Activated CD4-positive, alpha-beta T cell treated with anti-CD3 and anti-CD28 coated beads, Interleukin-2, amount 10 ng/mL, durations not matched to agents 24 days and 14 days (primary cell): Measurements from ENCODE around the gene NFE2L2. TPM values are rescaled to one million over a fixed set of nuclear protein-coding genes. Genes with fewer than 3 reads are reported as not detected.
"Not testable (repeated sequence)": the region's sequence is repeated elsewhere in the genome, so short reads cannot be mapped to it uniquely, and the experiment has no call there.

Experiments used
- DNase-seq: peaks from one replicate; pipeline ENCODE4 v3.0.0; 2022
- H3K27ac Mint-ChIP-seq: one replicate; pipeline ENCODE4 v1.8.0; 2022; ENCODE audit warnings: mild to moderate bottlenecking, mixed read lengths
- H3K27me3 Mint-ChIP-seq: one replicate; pipeline ENCODE4 v1.8.0; 2022; ENCODE audit warnings: mixed read lengths
- H3K36me3 Mint-ChIP-seq: one replicate; pipeline ENCODE4 v1.8.0; 2022; ENCODE audit warnings: low read depth, mild to moderate bottlenecking, mixed read lengths
- H3K4me1 Mint-ChIP-seq: one replicate; pipeline ENCODE4 v1.8.0; 2021; ENCODE audit warnings: mixed read lengths
- H3K4me3 Mint-ChIP-seq: one replicate; pipeline ENCODE4 v1.8.0; 2022; ENCODE audit warnings: mild to moderate bottlenecking, moderate library complexity, mixed read lengths
- H3K9me3 Mint-ChIP-seq: one replicate; pipeline ENCODE4 v1.8.0; 2021; ENCODE audit warnings: mixed read lengths
- intact Hi-C: fragments of 100-400 bp; cut with micrococcal nuclease; formaldehyde crosslinking; loops from one replicate; pipeline ENCODE4 v1.15.1; 2023
- total RNA-seq: library from RNA; stranded (reverse); gene quantifications from 2 replicates; pipeline ENCODE4 v1.2.3, GENCODE V29; 2022

NFE2L2 gene
- total RNA-seq, 1 donor from 2014 or later: 63.7 TPM

DNA sequence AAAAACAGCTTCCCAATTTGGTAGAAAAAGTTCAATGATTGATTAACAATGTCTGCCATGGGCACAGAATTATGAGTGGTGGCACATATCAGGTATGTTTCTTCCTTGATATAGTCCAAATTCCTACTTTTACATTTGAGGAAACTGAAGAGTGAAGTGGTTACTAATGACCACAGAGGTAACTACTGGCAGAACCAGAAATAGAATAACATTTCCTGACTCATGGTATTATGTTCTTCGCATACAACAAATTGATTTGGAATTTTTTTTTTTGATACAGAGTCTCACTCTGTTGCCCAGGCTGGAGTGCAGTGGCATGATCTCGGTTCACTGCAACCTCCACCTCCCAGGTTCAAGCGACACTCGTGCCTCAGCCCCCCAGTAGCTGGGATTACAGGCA, 6.0 kb upstream of the NFE2L2 start:
- intact Hi-C loops: no loop called here
- no peak for DNase-seq
- H3K36me3 Mint-ChIP-seq: peaks cover 4% of the 10 kb centered on the region
- H3K9me3 Mint-ChIP-seq: peaks cover 7% of the 10 kb centered on the region
- H3K27ac Mint-ChIP-seq: peak overlapping the region; percentile 17
- H3K4me3 Mint-ChIP-seq: no peak overlapping the region
- no peaks in the 10 kb centered on the region for H3K27me3 Mint-ChIP-seq
- H3K4me1 Mint-ChIP-seq: peaks cover 53% of the 10 kb centered on the region

DNA sequence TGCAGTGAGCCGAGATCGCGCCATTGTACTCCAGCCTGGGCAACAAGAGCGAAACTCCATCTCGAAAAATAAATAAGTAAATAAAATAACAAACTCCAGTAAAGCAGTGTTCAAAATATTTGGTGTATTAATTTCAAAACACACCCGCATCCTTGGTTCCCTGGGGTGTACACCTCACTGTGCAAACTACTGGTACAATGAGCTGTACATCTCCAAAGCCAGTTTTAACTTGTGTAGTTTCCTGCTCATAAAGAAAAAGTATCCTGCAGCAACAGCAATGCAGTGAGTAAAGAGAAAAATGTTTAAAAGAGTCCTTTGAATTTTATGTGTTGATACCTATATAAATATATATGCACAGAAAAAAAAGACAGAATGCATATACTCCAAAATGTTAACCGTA, 4.4 kb upstream of the NFE2L2 start:
- no peak overlapping the region for H3K4me3 Mint-ChIP-seq
- H3K27me3 Mint-ChIP-seq: no peaks in the 10 kb centered on the region
- peaks cover 7% of the 10 kb centered on the region for H3K9me3 Mint-ChIP-seq
- intact Hi-C loops: loop anchor here (5.0 to 10.0 kb wide), 3 partner anchors 148 to 456 kb away; no protein-coding TSS in a partner anchor
- H3K36me3 Mint-ChIP-seq: peaks cover 4% of the 10 kb centered on the region
- no peak overlapping the region for H3K27ac Mint-ChIP-seq
- H3K4me1 Mint-ChIP-seq: peaks cover 55% of the 10 kb centered on the region
- DNase-seq: no peak

DNA sequence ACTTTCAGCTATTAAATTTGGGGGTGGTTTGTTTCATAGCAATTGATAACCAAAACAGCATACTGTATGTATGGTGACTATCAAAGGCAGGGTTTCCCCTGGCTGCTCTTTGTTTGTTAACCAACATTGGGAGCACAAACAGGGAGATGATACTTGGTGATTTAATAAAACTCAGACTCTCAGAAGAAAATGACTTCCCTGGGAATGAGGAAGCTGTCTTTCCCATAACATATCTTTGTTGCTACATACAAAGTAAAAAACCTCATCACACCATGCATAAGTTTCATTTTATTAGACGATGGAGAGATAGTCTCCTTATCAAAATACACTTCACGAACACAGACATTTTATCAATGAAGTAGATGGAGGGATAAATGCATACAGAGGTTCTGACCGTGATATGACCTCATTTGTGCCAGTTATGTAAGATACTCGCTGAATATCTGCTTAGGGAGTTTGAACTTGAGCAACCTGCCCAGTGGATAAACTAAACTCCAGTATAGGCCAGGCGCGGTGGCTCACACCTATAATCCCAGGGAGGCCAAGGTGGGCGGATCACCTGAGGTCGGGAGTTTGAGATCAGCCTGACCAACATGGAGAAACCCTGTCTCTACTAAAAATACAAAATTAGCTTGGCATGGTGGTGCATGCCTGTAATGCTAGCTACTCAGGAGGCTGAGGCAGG, 3.8 kb upstream of the NFE2L2 start:
- H3K9me3 Mint-ChIP-seq: peaks cover 7% of the 10 kb centered on the region
- no peaks in the 10 kb centered on the region for H3K27me3 Mint-ChIP-seq
- DNase-seq: no peak
- no peak overlapping the region for H3K27ac Mint-ChIP-seq
- intact Hi-C loops: loop anchor here (5.0 to 10.0 kb wide), 3 partner anchors 149 to 456 kb away; no protein-coding TSS in a partner anchor
- H3K36me3 Mint-ChIP-seq: peaks cover 4% of the 10 kb centered on the region
- H3K4me3 Mint-ChIP-seq: no peak overlapping the region
- H3K4me1 Mint-ChIP-seq: peaks cover 54% of the 10 kb centered on the region

DNA sequence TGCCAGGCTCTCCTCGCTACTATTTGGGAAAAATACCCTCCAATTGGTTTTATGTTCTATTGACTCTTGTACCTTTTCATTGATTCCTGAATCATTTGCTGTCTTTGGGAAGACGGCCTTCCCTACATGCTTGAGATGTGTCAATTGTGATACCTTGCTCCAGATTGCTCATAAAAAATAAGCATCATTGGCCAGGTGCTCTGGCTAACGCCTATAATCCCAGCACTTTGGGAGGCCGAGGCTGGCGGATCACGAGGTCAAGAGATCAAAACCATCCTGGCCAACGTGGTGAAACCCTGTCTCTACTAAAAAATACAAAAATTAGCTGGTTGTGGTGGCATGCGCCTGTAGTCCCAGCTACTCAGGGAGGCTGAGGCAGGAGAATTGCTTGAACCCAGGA, 2.4 kb upstream of the NFE2L2 start:
- peaks cover 13% of the 10 kb centered on the region for H3K36me3 Mint-ChIP-seq
- not testable (repeated sequence) for H3K9me3 Mint-ChIP-seq, H3K27me3 Mint-ChIP-seq, DNase-seq
- H3K27ac Mint-ChIP-seq: peak overlapping the region; percentile 100
- peaks cover 47% of the 10 kb centered on the region for H3K4me1 Mint-ChIP-seq
- intact Hi-C loops: loop anchor here (1.0 to 10.0 kb wide), 4 partner anchors 65 to 458 kb away; no protein-coding TSS in a partner anchor
- H3K4me3 Mint-ChIP-seq: peak overlapping the region; percentile 89

DNA sequence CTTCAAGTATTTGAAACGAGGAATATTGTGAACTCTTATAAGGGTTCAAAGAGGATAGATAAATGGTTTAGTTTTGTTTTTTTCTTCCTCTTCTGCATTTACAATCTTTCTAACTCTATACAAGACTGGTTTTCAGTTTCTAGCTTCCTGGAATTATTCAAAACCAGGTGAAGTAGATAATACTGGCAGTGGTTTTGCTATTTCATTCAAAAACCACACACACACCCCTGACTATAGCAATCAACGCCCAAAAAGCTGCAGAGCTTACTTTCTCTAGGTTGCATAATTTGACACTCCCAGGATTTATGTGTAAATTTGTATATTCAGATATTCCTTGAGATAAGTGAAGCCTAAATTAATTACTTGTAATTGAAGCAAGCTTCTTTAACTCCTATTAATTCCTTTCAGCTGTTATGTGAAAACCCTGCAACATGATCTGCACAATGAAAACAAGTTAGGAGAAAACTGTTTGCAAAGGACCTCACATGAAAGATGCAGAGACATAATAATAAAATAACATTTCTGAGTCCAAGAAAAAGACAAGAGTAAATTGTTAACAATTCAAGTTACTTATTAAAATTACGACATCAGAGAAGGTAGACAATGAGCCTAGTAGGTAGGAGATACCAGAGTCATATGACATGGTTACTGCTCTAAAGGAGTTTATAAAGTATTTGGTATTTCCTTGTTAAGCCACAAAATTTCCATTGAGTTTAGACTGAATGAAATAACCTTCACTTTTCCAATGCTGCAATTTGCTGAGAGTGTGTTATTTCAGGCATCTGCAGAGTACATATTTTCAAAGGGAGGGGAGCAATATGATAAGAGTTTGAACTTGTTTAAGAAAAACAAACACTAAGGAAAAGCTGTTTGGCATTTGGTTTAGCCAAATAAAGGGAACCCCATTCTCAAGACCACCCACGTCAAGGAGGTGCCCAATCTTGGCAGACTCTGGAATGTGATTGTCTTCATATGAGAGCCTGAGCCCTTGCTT, 1.6 kb upstream of the NFE2L2 start:
- intact Hi-C loops: loop anchor here (1.0 to 10.0 kb wide), 7 partner anchors 24 to 459 kb away; partner anchors contain the start of gene AGPS
- Mint-ChIP-seq H3K4me3 (peak overlapping the region; percentile 89), H3K4me1 (peaks cover 53% of the 10 kb centered on the region)

DNA sequence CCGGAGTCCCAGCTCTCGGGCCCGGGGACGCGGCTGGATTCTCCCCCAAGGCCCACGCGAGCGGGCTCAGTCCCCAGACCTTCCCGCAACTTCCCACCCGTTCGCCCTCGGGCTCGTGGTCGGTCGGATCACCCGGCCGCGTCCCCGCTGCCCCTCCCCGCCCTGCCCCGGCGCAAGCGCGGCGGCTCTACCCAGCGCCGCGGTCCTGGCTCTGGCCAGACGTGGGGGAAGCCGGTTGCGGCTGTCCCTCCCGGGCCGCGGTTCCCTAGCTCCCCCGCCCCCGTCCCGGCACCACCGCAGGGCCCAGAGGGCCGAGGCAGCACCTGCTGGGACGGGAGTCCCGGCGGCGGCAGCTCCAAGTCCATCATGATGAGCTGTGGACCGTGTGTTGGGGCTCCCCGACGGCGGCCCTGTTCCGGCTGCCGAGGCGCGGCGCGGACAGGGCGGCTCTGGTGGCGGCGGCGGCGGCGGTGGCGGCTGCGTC, 276 bp downstream of the NFE2L2 start:
- Mint-ChIP-seq H3K27ac (peak overlapping the region; percentile 100), H3K27me3 (no peaks in the 10 kb centered on the region), H3K4me3 (peak overlapping the region; percentile 89), H3K4me1 (peaks cover 50% of the 10 kb centered on the region), H3K36me3 (peaks cover 24% of the 10 kb centered on the region), H3K9me3 (peaks cover 7% of the 10 kb centered on the region)
- intact Hi-C loops: loop anchor here (1.0 to 10.0 kb wide), 6 partner anchors 37 to 461 kb away; partner anchors contain the start of gene AGPS
- DNase-seq: no peak

More for the DNA sequence above, 1.6 kb upstream of the NFE2L2 start:
- Mint-ChIP-seq H3K27me3 (no peaks in the 10 kb centered on the region), H3K9me3 (peaks cover 7% of the 10 kb centered on the region), H3K36me3 (peaks cover 17% of the 10 kb centered on the region), H3K27ac (peak overlapping the region; percentile 100)
- DNase-seq: peak; percentile 74

DNA sequence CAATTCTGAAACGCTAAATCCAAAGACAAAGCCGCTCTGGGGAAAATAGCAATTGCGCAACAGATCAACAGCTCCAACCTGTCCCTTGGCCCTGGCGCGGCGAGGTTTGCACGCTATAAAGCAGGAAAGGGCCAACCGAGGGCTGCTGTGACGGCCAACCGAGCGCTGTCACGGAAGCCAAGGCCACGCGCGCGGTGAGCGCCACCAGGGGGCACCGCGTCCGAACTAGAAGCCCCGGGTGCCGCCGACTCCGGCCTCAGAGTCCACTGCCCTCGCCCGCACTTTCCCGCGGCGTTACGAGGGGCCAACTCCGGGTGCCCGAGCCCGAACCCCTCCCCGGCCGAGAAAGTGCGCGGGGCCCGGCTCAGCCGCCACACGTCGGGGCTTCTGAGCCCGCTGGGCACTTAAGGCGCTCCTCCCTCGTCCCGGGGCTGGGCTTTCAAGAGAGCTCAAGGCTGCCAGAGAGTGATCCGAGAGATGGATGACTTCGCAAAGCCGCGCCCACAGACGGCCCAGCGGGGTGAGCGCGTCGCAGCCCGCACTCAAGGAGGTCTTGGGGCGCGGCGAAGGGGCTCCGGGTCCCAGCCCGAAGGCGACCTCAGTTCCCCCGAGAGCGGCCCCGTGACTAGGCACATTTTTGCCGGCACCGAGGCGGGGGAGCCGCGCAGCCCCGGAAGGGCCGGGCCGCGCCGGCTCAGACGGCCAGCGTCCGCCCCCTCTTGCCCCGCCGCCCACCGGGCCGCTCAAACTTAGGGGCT, 897 bp downstream of the NFE2L2 start:
- H3K27me3 Mint-ChIP-seq: no peaks in the 10 kb centered on the region
- peak overlapping the region; percentile 89 for H3K4me3 Mint-ChIP-seq
- peaks cover 27% of the 10 kb centered on the region for H3K36me3 Mint-ChIP-seq
- DNase-seq: peak; percentile 99
- peak overlapping the region; percentile 100 for H3K27ac Mint-ChIP-seq
- intact Hi-C loops: loop anchor here (1.0 to 10.0 kb wide), 11 partner anchors 10 to 461 kb away; partner anchors contain the start of genes AGPS and HNRNPA3
- peaks cover 7% of the 10 kb centered on the region for H3K9me3 Mint-ChIP-seq
- H3K4me1 Mint-ChIP-seq: peaks cover 53% of the 10 kb centered on the region

DNA sequence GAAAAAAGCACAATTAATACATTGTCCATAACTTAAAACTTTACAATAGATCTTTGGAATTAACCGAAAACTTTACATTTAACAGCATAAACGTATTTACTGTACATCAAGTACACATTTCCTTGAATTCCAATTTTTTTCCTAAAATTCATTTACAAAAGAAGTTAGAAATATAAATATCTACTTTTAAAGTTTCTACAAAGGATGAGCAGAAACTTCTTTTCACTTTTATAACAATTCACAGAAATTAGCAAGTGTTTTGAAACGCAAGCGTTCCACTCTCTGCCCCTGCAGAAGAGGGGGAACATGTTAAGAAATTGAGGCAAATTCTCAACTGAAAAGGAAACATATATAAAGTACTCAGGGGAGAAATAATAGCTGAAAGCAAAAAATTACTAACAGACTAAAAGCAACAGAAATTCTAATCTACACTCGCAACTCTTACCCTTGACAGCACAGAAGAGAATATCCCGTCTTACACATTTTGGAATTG, 1.5 kb downstream of the NFE2L2 start:
- Mint-ChIP-seq H3K27me3 (no peaks in the 10 kb centered on the region), H3K4me1 (peaks cover 55% of the 10 kb centered on the region), H3K4me3 (peak overlapping the region; percentile 89), H3K9me3 (peaks cover 7% of the 10 kb centered on the region), H3K36me3 (peaks cover 32% of the 10 kb centered on the region), H3K27ac (peak overlapping the region; percentile 100)
- intact Hi-C loops: loop anchor here (1.0 to 10.0 kb wide), 8 partner anchors 10 to 462 kb away; partner anchors contain the start of gene HNRNPA3
- DNase-seq: no peak

DNA sequence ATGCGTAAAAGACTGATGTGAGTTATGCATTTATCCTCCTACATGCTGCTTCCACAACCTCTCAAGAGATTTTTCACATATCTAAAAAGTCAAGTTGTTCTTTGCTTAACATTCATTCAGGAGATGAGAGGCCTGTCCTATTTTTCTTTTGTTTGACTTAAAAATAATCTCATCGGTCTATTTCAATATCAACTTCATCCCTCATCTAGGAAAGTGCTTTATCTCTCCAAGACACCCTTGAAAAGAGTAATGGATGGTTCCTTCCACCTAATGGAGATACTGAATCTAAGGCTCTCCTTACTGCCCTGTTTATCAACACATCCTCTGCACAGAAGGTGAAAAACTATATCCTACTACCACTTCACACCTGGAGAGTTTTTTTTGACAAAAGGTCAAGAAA, 2.4 kb downstream of the NFE2L2 start:
- intact Hi-C loops: loop anchor here (2.0 to 10.0 kb wide), 4 partner anchors 35 to 463 kb away; no protein-coding TSS in a partner anchor
- Mint-ChIP-seq H3K36me3 (peaks cover 36% of the 10 kb centered on the region), H3K27ac (peak overlapping the region; percentile 92), H3K27me3 (no peaks in the 10 kb centered on the region), H3K9me3 (no peaks in the 10 kb centered on the region), H3K4me3 (peak overlapping the region; percentile 89), H3K4me1 (peaks cover 56% of the 10 kb centered on the region)
- DNase-seq: no peak

DNA sequence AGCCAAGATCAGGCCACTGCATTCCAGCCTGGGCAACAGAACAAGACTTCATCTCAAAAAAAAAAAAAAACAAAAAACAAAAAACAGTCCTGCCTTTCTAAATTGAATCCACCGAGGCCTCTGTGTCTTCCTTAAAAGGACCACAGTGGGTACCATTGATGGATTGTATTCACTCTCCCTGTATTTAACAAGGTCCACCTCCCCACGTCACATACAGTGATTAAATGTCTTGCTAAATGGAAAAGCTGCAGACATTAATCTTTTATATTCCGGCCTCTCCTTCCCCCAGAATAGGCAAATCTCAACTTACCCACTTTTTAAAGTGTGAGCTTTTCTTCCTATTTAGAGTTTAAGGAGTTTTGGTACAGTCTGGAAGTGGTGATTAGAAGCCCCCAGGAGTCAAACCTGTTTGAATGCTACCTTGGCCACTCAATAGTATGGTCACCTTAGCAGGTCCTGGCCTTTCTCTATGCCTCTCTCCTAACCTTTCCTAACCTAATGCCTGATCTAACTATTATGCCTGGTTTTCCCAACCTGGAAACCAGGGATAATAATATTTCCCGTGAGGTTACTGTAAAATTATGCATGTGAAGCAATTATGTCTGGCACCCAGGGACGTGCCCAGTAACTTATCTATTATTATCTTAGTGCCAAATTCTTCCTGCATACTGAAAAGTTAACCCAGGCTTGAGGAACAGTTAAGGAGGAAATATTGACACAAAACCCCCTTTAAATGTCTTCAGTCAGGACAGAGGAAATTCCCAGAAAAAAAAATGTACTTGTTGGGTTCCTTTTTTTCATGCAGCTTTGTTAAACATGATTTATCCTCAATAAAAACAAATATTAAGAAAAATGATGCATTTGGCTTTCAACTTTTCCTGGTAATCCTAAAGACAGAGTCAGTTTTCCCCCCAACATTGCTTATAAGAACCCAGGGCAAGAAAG, 3.1 kb downstream of the NFE2L2 start:
- Mint-ChIP-seq H3K27me3 (no peaks in the 10 kb centered on the region), H3K4me1 (peaks cover 54% of the 10 kb centered on the region), H3K4me3 (peak overlapping the region; percentile 89), H3K9me3 (no peaks in the 10 kb centered on the region), H3K36me3 (peaks cover 39% of the 10 kb centered on the region), H3K27ac (peak overlapping the region; percentile 92)
- no peak for DNase-seq
- intact Hi-C loops: loop anchor here (2.0 to 10.0 kb wide), 4 partner anchors 34 to 463 kb away; no protein-coding TSS in a partner anchor

DNA sequence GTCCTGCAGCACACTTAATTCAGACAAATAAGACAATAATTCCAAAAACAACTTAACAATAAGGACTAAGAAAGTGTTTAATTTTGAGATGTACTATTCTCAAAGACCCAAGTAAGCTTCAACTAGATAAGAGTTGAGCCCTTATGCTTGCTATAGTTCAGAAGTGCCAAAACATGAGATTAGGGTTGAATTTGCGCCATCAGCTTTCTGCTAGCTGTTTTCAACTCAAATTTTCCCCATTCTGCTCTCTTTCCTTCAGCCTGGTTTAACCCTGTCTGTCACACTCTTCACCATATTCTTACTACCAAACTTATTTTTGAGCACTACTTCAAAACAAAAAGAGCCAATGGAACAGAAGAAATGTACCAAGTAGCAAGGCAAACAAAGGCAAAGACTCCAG, 4.1 kb downstream of the NFE2L2 start:
- Mint-ChIP-seq H3K27ac (peak overlapping the region; percentile 65), H3K4me3 (peak overlapping the region; percentile 65), H3K27me3 (no peaks in the 10 kb centered on the region), H3K9me3 (no peaks in the 10 kb centered on the region), H3K4me1 (peaks cover 55% of the 10 kb centered on the region), H3K36me3 (peaks cover 44% of the 10 kb centered on the region)
- intact Hi-C loops: loop anchor here (5.0 to 10.0 kb wide), 3 partner anchors 33 to 464 kb away; no protein-coding TSS in a partner anchor
- DNase-seq: no peak

DNA sequence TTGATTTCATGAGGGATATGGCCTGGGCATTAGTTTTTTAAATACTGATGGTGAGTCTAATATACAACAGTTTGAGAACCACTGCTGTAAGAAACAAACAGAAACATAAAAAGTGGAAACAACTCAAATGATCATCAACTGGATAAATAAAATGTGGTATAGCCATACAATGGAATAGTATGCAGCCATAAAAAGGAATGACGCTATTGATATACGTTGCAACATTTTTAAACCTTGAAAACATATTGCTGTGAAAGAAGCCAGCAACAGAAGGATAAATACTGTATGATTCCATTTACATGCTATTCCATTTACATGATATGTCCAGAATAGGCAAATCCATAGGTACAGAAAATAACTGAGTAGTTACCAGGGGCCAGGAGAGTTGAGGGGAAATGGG, 6.5 kb downstream of the NFE2L2 start:
- Mint-ChIP-seq H3K36me3 (peaks cover 52% of the 10 kb centered on the region), H3K27ac (no peak overlapping the region), H3K4me1 (peaks cover 73% of the 10 kb centered on the region), H3K9me3 (no peaks in the 10 kb centered on the region), H3K27me3 (no peaks in the 10 kb centered on the region), H3K4me3 (no peak overlapping the region)
- intact Hi-C loops: no loop called here
- no peak for DNase-seq
